ENCODE results near the gene TRIO. TPM values are rescaled to one million over a fixed set of nuclear protein-coding genes. Genes with fewer than 3 reads are reported as not detected.
"Not testable (repeated sequence)": the region's sequence is repeated elsewhere in the genome, so short reads cannot be mapped to it uniquely, and the experiment has no call there.

TRIO gene
- total RNA-seq, 1 donor: 410 TPM

GRCh38 chr5:14383923-14384322 lies 240.8 kb downstream of the TRIO start:
- no peak for DNase-seq (ENCODE audit: low read depth)
- TF ChIP-seq CTCF (IDR thresholded peaks at IDR 0.05; ENCODE audit: insufficient read depth, low read depth, low read length): no peak
- no peak overlapping the region for H3K4me3 ChIP-seq (ENCODE audit: low read depth, low read length)

DNA sequence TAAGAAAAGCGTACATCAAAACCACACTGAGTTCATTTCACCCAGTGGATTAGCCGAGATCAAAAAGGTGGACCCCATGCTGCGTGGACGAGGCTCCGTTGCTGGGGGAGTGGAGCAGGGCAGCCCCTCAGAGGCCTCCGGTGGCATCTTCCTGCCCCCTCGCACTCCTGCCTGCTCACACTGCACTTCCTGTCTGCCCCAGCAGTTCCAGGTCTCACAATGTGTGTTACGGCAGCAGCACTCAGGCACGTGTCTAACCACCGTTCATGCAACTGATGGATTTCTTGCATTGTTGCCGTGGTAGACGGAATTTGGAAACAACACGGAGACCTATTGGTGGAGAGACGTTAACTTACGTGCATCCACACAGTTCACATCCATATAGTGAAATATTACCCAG lies 241.9 kb downstream of the TRIO start:
- TF ChIP-seq CTCF (IDR thresholded peaks at IDR 0.05; ENCODE audit: insufficient read depth, low read depth, low read length): no peak
- DNase-seq (ENCODE audit: low read depth): no peak
- no peak overlapping the region for H3K4me3 ChIP-seq (ENCODE audit: low read depth, low read length)

DNA sequence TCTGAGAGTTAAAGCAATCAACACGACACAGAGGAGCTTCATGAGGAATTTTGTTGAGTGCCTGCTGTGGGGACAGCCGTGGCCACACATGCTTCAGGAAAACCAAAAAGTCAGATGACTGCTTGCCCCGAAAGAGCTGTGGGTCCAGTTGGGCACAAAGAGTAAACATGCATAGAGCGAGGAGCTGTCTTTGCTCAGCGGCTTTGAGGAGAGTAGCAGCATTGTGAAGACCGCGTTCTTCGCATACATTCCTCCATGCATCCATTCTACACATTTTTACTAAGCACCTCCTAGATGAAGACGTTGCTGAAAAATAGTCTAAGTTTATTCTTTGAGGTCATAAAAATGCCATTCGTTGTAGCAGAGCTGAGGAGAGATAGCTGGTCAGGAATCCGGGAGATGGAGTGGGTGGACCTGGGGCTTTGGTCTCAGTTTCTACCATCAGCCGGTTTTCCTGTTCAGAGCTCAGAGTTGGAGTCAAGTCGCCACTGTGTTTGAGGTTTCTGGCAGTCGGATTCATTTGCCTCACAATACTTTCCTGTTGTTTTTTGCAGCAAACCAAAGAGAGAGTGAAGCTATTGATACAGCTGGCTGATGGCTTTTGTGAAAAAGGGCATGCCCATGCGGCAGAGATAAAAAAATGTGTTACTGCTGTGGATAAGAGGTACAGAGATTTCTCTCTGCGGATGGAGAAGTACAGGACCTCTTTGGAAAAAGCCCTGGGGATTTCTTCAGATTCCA lies 243.9 kb downstream of the TRIO start:
- DNase-seq (ENCODE audit: low read depth): no peak
- H3K4me3 ChIP-seq (ENCODE audit: low read depth, low read length): no peak overlapping the region
- no peak for TF ChIP-seq CTCF (IDR thresholded peaks at IDR 0.05; ENCODE audit: insufficient read depth, low read depth, low read length)

GRCh38 chr5:14388741-14389140 lies 245.6 kb downstream of the TRIO start:
- no peak overlapping the region for H3K4me3 ChIP-seq (ENCODE audit: low read depth, low read length)
- no peak for DNase-seq (ENCODE audit: low read depth)
- TF ChIP-seq CTCF (IDR thresholded peaks at IDR 0.05; ENCODE audit: insufficient read depth, low read depth, low read length): no peak

GRCh38 chr5:14392552-14392951 lies 249.4 kb downstream of the TRIO start:
- H3K4me3 ChIP-seq (ENCODE audit: low read depth, low read length); DNase-seq (ENCODE audit: low read depth): not testable (repeated sequence)

GRCh38 chr5:14394365-14394764 lies 251.2 kb downstream of the TRIO start:
- no peak for TF ChIP-seq CTCF (IDR thresholded peaks at IDR 0.05; ENCODE audit: insufficient read depth, low read depth, low read length)
- H3K4me3 ChIP-seq (ENCODE audit: low read depth, low read length): no peak overlapping the region
- no peak for DNase-seq (ENCODE audit: low read depth)

GRCh38 chr5:14395411-14395810 lies 252.3 kb downstream of the TRIO start:
- no peak for DNase-seq (ENCODE audit: low read depth)
- H3K4me3 ChIP-seq (ENCODE audit: low read depth, low read length): no peak overlapping the region
- TF ChIP-seq CTCF (IDR thresholded peaks at IDR 0.05; ENCODE audit: insufficient read depth, low read depth, low read length): no peak
